Measurements from ENCODE around the gene ZFP82. TPM values are rescaled to one million over a fixed set of nuclear protein-coding genes. Genes with fewer than 3 reads are reported as not detected.

The ZFP82 gene
- total RNA-seq, 1 donor from 2014 or later, result 4.7 TPM

- TF ChIP-seq CTCF (IDR thresholded peaks at IDR 0.05), result no peak
- no peak for TF ChIP-seq POLR2AphosphoS5 (IDR thresholded peaks at IDR 0.05; ENCODE audit: insufficient read depth in 1 of 2, low read depth in 1 of 2)
- TF ChIP-seq POLR2A (IDR thresholded peaks at IDR 0.05), result no peak
- H3K36me3 ChIP-seq, result peaks cover 0 to 96% of the 10 kb centered on the region in 2 donors
- intact Hi-C loops (cut with DNase I), result no loop called here
Observed at GRCh38 chr19:36398571-36398970, 19.9 kb downstream of the ZFP82 start.

GRCh38 chr19:36392916-36393673 lies 25.3 kb downstream of the ZFP82 start:
- peaks cover 0 to 64% of the 10 kb centered on the region in 2 donors for H3K36me3 ChIP-seq
- DNase-seq (ENCODE audit: extremely low spot score in 2 of 2), result no peak
- H3K27me3 ChIP-seq, result no peaks in the 10 kb centered on the region
- H3K9me3 ChIP-seq, result peaks cover 31% of the 10 kb centered on the region
- intact Hi-C loops (cut with DNase I), result loop anchor here (5.0 kb wide), 1 partner anchor 549 kb away; no protein-coding TSS in a partner anchor
- no peak overlapping the region for H3K27ac ChIP-seq
- H3K4me3 ChIP-seq, result no peak overlapping the region
- H3K4me1 ChIP-seq, result no peaks in the 10 kb centered on the region
- TF ChIP-seq POLR2A (IDR thresholded peaks at IDR 0.05) (no peak), CTCF (IDR thresholded peaks at IDR 0.05) (no peak), POLR2AphosphoS5 (IDR thresholded peaks at IDR 0.05; ENCODE audit: insufficient read depth in 1 of 2, low read depth in 1 of 2) (no peak)

More at GRCh38 chr19:36398571-36398970, 19.9 kb downstream of the ZFP82 start:
- no peak for DNase-seq (ENCODE audit: extremely low spot score in 2 of 2)
- Histone ChIP-seq H3K4me3 (no peak overlapping the region), H3K4me1 (no peaks in the 10 kb centered on the region), H3K27ac (no peak overlapping the region), H3K9me3 (peaks cover 16% of the 10 kb centered on the region), H3K27me3 (no peaks in the 10 kb centered on the region)

- Histone ChIP-seq H3K36me3 (no peaks in the 10 kb centered on the region), H3K27me3 (no peaks in the 10 kb centered on the region), H3K4me1 (peaks cover 18% of the 10 kb centered on the region), H3K9me3 (no peaks in the 10 kb centered on the region), H3K27ac (peak overlapping the region; percentile 74), H3K4me3 (peak overlapping the region; percentile 74 to 78)
- TF ChIP-seq POLR2AphosphoS5 (IDR thresholded peaks at IDR 0.05; ENCODE audit: insufficient read depth in 1 of 2, low read depth in 1 of 2), result no peak
- no peak for TF ChIP-seq POLR2A (IDR thresholded peaks at IDR 0.05)
- TF ChIP-seq CTCF (IDR thresholded peaks at IDR 0.05), result no peak
- no peak for DNase-seq (ENCODE audit: extremely low spot score in 2 of 2)
- intact Hi-C loops (cut with DNase I), result loop anchor here (2.0 kb wide), 1 partner anchor 39 kb away; the partner anchor contains the start of gene ZFP82
Observed at GRCh38 chr19:36379510-36379819, 39.0 kb downstream of the ZFP82 start.

- Histone ChIP-seq H3K9me3 (no peaks in the 10 kb centered on the region), H3K4me1 (peaks cover 18% of the 10 kb centered on the region), H3K4me3 (peak within 1 kb of the TSS; percentile 74 to 78), H3K36me3 (no peaks in the 10 kb centered on the region), H3K27me3 (no peaks in the 10 kb centered on the region), H3K27ac (peak within 1 kb of the TSS; percentile 74)
- TF ChIP-seq CTCF (IDR thresholded peaks at IDR 0.05), result peak in 1 of 3 experiments; percentile 6
- peak in 1 of 2 donors; percentile 32 for TF ChIP-seq POLR2A (IDR thresholded peaks at IDR 0.05)
- TF ChIP-seq POLR2AphosphoS5 (IDR thresholded peaks at IDR 0.05; ENCODE audit: insufficient read depth in 1 of 2, low read depth in 1 of 2), result peak; percentile 84 to 89
- intact Hi-C loops (cut with DNase I), result loop anchor here (2.0 kb wide), 1 partner anchor 40 kb away; the partner anchor contains the start of gene ZFP82
- DNase-seq (ENCODE audit: extremely low spot score in 2 of 2), result peak in 1 of 2 donors; percentile 96
Observed at GRCh38 chr19:36378625-36379509, 39.6 kb downstream of the ZFP82 start, which contains the start of gene ZFP14. ZFP14 (minus strand) TSS chr19:36379201; CDS start chr19:36367892, 11,309 bp downstream.
